ENCODE results near the gene ARHGEF28.

- TF ChIP-seq CTCF (IDR thresholded peaks at IDR 0.05) (no peak), POLR2A (IDR thresholded peaks at IDR 0.05; ENCODE audit: low read depth) (no peak)
These were observed 60.9 kb downstream of the ARHGEF28 start for GRCh38 chr5:73686912-73687311.
